ENCODE measurements around the gene ESD. TPM values are rescaled to one million over a fixed set of nuclear protein-coding genes. Genes with fewer than 3 reads are reported as not detected.

ESD gene
- total RNA-seq, 2 donors from 2014 or later, result 76.3 to 113 TPM

DNA sequence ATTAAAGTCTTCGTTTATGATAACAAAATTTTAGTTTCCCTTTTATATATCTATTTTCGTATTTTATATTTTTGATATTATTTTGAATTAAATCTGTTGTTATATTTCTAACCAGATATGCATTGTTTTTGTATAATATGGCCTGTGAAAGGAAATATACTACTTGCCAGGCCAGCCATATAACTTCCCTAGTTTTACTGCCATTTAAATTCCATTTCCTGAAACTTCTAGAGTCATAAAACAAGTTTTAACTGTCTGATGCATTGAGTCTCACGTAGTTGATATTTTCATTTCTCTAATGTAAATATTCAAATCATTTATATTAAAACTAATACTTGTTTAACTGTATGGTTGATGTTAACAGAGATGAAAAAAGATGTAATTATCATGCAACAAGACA lies 13.5 kb downstream of the ESD start:
- Histone ChIP-seq H3K27ac (no peak overlapping the region), H3K36me3 (peaks cover 82% of the 10 kb centered on the region), H3K27me3 (no peaks in the 10 kb centered on the region), H3K9me3 (no peaks in the 10 kb centered on the region), H3K4me3 (no peak overlapping the region), H3K4me1 (no peaks in the 10 kb centered on the region)
- no peak for DNase-seq (ENCODE audit: low spot score)
- no peak for TF ChIP-seq CTCF (IDR thresholded peaks at IDR 0.05)

DNA sequence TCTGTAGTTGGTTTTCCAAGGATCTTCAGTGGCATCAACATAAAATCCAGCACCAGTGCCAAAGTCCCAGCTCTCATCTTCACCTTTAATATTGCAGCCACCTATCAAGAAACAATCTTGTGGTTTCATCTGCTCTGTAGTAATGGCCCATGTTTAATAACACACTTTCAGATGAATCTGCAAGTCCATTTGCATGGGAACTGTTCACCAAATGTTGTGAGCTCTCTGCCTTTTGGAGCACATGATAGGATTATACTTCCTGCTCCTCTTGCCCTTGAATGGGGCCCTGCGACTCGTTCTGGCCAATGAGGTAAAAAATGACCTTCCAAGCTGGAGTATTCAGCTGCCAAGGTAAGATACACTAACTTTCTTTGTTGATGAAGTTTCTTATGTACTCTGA lies 14.3 kb downstream of the ESD start:
- Histone ChIP-seq H3K27ac (no peak overlapping the region), H3K27me3 (no peaks in the 10 kb centered on the region)
- no peak for TF ChIP-seq CTCF (IDR thresholded peaks at IDR 0.05)

DNA sequence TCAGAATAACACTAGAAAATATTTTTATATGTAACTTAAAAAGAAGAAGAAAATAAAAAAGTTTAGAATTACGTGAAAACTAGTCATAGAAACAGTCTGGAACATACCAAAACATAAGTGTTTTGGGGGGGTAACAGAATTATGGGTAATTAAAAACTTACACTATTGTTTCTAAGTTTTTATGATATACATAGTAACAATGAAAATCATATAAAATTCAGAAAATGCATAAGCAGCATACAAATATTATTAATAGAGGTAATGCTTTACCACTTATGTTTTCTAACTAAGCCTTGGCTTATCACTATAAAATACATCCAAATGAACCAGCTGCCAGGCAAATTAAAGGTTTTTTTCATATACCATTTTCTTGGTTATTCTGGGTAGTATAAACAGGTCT lies 14.9 kb downstream of the ESD start:
- no peak for DNase-seq (ENCODE audit: low spot score)
- H3K27me3 ChIP-seq, result no peaks in the 10 kb centered on the region
- no peaks in the 10 kb centered on the region for H3K4me1 ChIP-seq
- H3K36me3 ChIP-seq, result peaks cover 94% of the 10 kb centered on the region
- H3K27ac ChIP-seq, result no peak overlapping the region
- no peak overlapping the region for H3K4me3 ChIP-seq
- H3K9me3 ChIP-seq, result no peaks in the 10 kb centered on the region
- TF ChIP-seq CTCF (IDR thresholded peaks at IDR 0.05), result no peak

More for the DNA sequence above, 14.3 kb downstream of the ESD start:
- DNase-seq (ENCODE audit: low spot score), result no peak
- Histone ChIP-seq H3K36me3 (peaks cover 88% of the 10 kb centered on the region), H3K9me3 (no peaks in the 10 kb centered on the region), H3K4me3 (no peak overlapping the region), H3K4me1 (no peaks in the 10 kb centered on the region)

DNA sequence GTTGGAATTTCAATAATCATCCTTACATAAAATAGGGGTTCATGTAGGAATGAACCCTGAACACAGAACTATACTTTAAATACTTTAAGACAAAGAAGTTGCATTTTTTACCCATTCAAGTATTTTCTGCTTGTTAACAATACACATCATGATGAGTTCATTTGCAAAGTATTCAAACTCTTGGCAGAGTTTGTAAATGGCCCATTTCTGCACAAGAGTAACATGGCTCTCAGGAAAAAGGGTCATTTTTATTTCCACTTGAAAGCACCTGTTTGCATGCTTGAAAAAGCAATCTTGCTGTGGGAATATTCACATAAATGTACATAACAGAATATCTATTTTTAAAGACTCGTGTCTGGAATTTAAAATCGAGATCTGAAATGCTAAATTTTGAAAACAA lies 18.1 kb downstream of the ESD start:
- Histone ChIP-seq H3K27me3 (no peaks in the 10 kb centered on the region), H3K9me3 (no peaks in the 10 kb centered on the region), H3K4me3 (no peak overlapping the region), H3K36me3 (peaks cover 83% of the 10 kb centered on the region), H3K27ac (no peak overlapping the region), H3K4me1 (peaks cover 0 to 12% of the 10 kb centered on the region in 2 donors)
- DNase-seq (ENCODE audit: low spot score), result no peak
- TF ChIP-seq CTCF (IDR thresholded peaks at IDR 0.05), result no peak

DNA sequence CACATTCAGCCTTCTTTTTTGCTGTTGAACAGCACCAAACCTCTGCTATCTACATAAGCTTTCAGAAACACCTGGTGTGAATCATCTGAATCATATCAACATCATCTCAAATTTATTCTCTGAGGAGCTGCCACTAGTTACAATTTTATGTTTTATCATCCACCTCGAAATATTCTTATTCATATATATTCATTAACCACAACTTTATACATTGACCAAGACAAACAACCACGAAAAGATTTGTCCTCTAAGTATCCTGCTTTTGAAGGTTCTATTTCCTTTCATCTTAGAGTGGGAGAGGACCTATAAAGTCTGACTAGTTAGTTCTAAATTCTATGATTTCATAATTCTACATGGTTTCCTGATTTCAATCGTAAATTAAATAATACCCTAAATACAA lies 18.9 kb downstream of the ESD start:
- Histone ChIP-seq H3K4me1 (peaks cover 0 to 16% of the 10 kb centered on the region in 2 donors), H3K27ac (peak overlapping the region in 1 of 2 donors; percentile 28), H3K9me3 (no peaks in the 10 kb centered on the region), H3K36me3 (peaks cover 75% of the 10 kb centered on the region), H3K4me3 (no peak overlapping the region), H3K27me3 (no peaks in the 10 kb centered on the region)
- no peak for TF ChIP-seq CTCF (IDR thresholded peaks at IDR 0.05)
- no peak for DNase-seq (ENCODE audit: low spot score)

- H3K4me1 ChIP-seq, result peaks cover 0 to 16% of the 10 kb centered on the region in 2 donors
- peaks cover 49% of the 10 kb centered on the region for H3K36me3 ChIP-seq
- peak overlapping the region in 1 of 2 donors; percentile 52 for H3K27ac ChIP-seq
- no peak overlapping the region for H3K4me3 ChIP-seq
- H3K27me3 ChIP-seq, result no peaks in the 10 kb centered on the region
- no peak for DNase-seq (ENCODE audit: low spot score)
- H3K9me3 ChIP-seq, result no peaks in the 10 kb centered on the region
- TF ChIP-seq CTCF (IDR thresholded peaks at IDR 0.05), result no peak
Measured at GRCh38 chr13:46775385-46776107, 21.4 kb downstream of the ESD start.

All from right atrium auricular region (tissue), 2 donors.